GM12865 (cell line): Measurements from ENCODE around the gene KNL1.

Experiments used
- DNase-seq: peaks from one replicate; pipeline ENCODE4 v3.0.0; 2010; ENCODE audit warnings: low read depth
- H3K4me3 ChIP-seq: 2 replicates; pipeline ENCODE4 v1.5.1; 2011; ENCODE audit warnings: mild to moderate bottlenecking, low read depth, low read length, control low read depth
- CTCF ChIP-seq: IDR thresholded peaks from 2 replicates; pipeline ENCODE4 v1.5.1; 2011; ENCODE audit warnings: low read length, control low read depth, low read depth, inconsistent platforms; ENCODE audit not compliant: insufficient read depth; ENCODE audit errors: missing control alignments

The KNL1 gene

GRCh38 chr15:40598126-40598525 lies 4.1 kb downstream of the KNL1 start:
- no peak for TF ChIP-seq CTCF
- no peak for DNase-seq
- H3K4me3 ChIP-seq: no peak overlapping the region

- DNase-seq: no peak
- TF ChIP-seq CTCF: no peak
Observed at GRCh38 chr15:40598672-40599071, 4.6 kb downstream of the KNL1 start.

GRCh38 chr15:40600956-40601355 lies 6.9 kb downstream of the KNL1 start:
- DNase-seq: no peak
- H3K4me3 ChIP-seq: no peak overlapping the region
- no peak for TF ChIP-seq CTCF

More at GRCh38 chr15:40598672-40599071, 4.6 kb downstream of the KNL1 start:
- no peak overlapping the region for H3K4me3 ChIP-seq

GRCh38 chr15:40603935-40604334 lies 9.9 kb downstream of the KNL1 start:
- no peak overlapping the region for H3K4me3 ChIP-seq
- DNase-seq: no peak
- TF ChIP-seq CTCF: no peak

- no peak for DNase-seq
- no peak overlapping the region for H3K4me3 ChIP-seq
- no peak for TF ChIP-seq CTCF
Observed at GRCh38 chr15:40613080-40613479, 19.0 kb downstream of the KNL1 start.

- H3K4me3 ChIP-seq: no peak overlapping the region
- DNase-seq: no peak
- TF ChIP-seq CTCF: no peak
Observed at GRCh38 chr15:40618023-40618422, 24.0 kb downstream of the KNL1 start.

- no peak overlapping the region for H3K4me3 ChIP-seq
- no peak for DNase-seq
- TF ChIP-seq CTCF: no peak
Observed at GRCh38 chr15:40618906-40619305, 24.9 kb downstream of the KNL1 start.
